Mammary epithelial cell (primary cell): Measurements from ENCODE around the gene RSRC1.

Source experiments
- EZH2 ChIP-seq: IDR thresholded peaks from 2 replicates; pipeline ENCODE4 v1.6.1; 2012; ENCODE audit warnings: low read length, inconsistent platforms, borderline replicate concordance
- TF ChIP-seq, protein P1 (sequence below), 2 donors: IDR thresholded peaks in 1 of 2; conservative IDR thresholded peaks in 1 of 2; 2 replicates each; pipeline ENCODE4 v1.5.1; 2011 to 2012; ENCODE audit warnings: inconsistent platforms in 2 of 2, low read length in 2 of 2, mild to moderate bottlenecking in 2 of 2, control low read depth in 1 of 2, low read depth in 1 of 2; ENCODE audit not compliant: insufficient read depth in 1 of 2; ENCODE audit errors: extremely low read depth in 1 of 2

- TF ChIP-seq, protein P1, sequence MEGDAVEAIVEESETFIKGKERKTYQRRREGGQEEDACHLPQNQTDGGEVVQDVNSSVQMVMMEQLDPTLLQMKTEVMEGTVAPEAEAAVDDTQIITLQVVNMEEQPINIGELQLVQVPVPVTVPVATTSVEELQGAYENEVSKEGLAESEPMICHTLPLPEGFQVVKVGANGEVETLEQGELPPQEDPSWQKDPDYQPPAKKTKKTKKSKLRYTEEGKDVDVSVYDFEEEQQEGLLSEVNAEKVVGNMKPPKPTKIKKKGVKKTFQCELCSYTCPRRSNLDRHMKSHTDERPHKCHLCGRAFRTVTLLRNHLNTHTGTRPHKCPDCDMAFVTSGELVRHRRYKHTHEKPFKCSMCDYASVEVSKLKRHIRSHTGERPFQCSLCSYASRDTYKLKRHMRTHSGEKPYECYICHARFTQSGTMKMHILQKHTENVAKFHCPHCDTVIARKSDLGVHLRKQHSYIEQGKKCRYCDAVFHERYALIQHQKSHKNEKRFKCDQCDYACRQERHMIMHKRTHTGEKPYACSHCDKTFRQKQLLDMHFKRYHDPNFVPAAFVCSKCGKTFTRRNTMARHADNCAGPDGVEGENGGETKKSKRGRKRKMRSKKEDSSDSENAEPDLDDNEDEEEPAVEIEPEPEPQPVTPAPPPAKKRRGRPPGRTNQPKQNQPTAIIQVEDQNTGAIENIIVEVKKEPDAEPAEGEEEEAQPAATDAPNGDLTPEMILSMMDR (conservative IDR thresholded peaks at IDR 0.05 in 1 of 2, IDR thresholded peaks at IDR 0.05 in 1 of 2; ENCODE audit: extremely low read depth in 1 of 2, insufficient read depth in 1 of 2, low read depth in 1 of 2, low read length in 2 of 2), result no peak
- no peak for TF ChIP-seq EZH2
These were observed 442.2 kb downstream of the RSRC1 start for GRCh38 chr3:158552124-158552523.
